Stimulated activated CD4-positive, alpha-beta T cell treated with anti-CD3 and anti-CD28 coated beads, Interleukin-15, amount 100 ng/mL, for 24 hours (primary cell): ENCODE measurements around the gene FNDC3B.
"Not testable (repeated sequence)": the region's sequence is repeated elsewhere in the genome, so short reads cannot be mapped to it uniquely, and the experiment has no call there.

Source experiments
- DNase-seq: peaks from one replicate; pipeline ENCODE4 v3.0.0-alpha.2; 2020

FNDC3B gene

GRCh38 chr3:172352786-172353185 is 313.4 kb downstream of the FNDC3B start:
- no peak for DNase-seq

DNA sequence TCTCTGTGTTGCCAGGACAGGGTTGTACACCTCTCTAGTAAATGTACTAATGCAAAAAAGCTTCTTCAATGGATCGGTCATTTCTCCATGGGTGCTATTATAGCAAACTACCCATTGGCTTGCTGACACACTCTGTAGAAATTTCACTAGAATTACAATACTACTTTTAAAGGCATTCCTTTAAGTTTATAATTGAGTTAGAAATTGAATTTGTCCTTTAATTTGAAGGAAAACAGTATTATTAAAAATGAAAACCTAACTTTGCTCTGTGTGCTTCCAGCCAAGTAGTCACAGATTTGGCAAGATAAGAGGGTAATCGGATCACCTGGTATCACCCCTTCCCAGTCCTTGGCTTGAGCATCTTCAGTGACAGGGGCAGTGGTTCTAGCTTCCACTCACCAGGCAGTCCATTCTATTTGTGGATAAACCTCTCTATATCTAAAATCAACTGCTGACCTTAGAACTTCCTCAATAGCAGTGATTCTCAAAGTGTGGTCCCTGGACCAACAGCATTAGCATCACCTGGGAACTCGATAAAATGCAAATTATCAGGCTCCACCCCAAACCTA is 315.6 kb downstream of the FNDC3B start:
- DNase-seq: no peak

GRCh38 chr3:172355836-172356235 is 316.5 kb downstream of the FNDC3B start:
- no peak for DNase-seq

- no peak for DNase-seq
Measured at GRCh38 chr3:172356427-172356826, 317.0 kb downstream of the FNDC3B start.

GRCh38 chr3:172357850-172358754 is 318.7 kb downstream of the FNDC3B start:
- no peak for DNase-seq

- no peak for DNase-seq
Measured at GRCh38 chr3:172359231-172359630, 319.9 kb downstream of the FNDC3B start.

DNA sequence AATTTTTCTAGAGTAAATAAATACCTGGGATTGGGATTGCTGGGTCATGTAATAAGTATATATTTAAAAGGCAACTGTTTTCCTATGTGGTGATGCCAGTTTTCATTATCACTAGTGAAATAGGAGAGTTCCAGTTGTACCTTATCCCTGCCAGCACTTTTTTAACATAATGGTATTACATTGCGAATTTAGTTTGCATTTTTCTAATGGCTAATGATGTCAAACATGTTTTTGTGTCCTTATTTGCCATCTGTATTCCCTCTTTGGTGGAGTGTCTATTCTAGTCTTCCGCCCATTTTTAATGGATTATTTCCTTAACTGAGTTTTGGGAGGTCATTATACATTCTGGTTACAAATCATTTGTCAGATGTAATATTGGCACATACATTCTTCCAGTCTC is 320.6 kb downstream of the FNDC3B start:
- no peak for DNase-seq

- DNase-seq: no peak
Measured at GRCh38 chr3:172362583-172362982, 323.2 kb downstream of the FNDC3B start.

GRCh38 chr3:172364374-172365027 is 325.1 kb downstream of the FNDC3B start:
- DNase-seq: no peak

GRCh38 chr3:172365028-172365567 is 325.7 kb downstream of the FNDC3B start:
- no peak for DNase-seq

GRCh38 chr3:172367205-172368105 is 328.1 kb downstream of the FNDC3B start:
- no peak for DNase-seq

- DNase-seq: not testable (repeated sequence)
Measured at GRCh38 chr3:172368556-172368955, 329.2 kb downstream of the FNDC3B start.

DNA sequence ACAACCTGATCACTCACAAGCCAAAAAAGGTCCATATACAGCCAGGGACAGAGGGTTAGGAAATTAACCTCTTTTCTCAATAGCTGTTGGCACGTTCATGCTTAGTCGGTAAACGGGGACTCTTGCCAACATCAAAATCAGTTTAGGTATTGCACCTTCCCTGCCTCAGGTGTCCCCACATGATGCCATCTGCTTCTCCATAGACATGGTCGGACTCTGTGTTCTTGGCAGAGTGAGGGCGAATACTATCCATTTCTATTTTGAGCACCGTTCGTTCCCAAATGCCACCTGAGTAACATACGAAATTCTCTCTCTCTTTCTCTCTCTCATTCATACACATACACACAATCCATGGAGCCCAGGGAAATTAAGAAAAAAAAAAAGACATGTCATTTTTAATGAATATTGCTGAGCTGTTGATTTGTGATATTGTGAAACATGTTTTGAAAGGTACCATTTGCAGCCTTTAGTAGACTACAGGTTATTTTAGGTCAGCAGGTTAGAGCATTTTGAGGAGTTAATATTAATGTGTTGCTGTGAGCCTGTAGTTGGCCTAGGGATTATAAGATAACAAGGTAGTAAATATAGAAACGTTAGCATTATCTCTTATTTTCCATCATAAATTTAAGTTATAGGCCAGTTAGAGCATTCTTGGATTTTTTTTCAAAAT is 330.3 kb downstream of the FNDC3B start:
- DNase-seq: no peak

DNA sequence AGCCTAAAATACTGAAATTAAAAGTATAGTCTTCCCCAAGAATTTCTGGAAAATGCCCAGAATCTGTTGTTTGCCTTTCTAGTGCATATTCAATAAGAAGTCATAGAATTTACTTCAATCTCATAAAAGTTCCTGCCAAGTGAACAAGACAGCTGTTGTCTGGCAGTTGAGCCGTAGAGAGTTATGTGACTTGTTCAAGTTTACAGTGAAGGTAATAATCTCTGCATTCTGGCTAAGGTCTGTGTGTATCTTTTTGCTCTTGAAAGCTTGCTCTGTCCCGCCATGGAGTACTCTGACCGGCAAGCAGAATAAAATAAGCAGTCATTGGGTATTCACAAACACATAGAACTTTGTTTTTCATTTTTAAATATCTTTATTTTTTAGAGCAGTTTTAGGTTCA is 331.0 kb downstream of the FNDC3B start:
- DNase-seq: no peak

- no peak for DNase-seq
Measured at GRCh38 chr3:172371544-172371943, 332.2 kb downstream of the FNDC3B start.

- no peak for DNase-seq
Measured at GRCh38 chr3:172372895-172373294, 333.5 kb downstream of the FNDC3B start.

- DNase-seq: no peak
Measured at GRCh38 chr3:172373912-172374311, 334.5 kb downstream of the FNDC3B start.

- DNase-seq: no peak
Measured at GRCh38 chr3:172375206-172375850, 335.9 kb downstream of the FNDC3B start.

GRCh38 chr3:172376402-172376801 is 337.0 kb downstream of the FNDC3B start:
- DNase-seq: no peak

DNA sequence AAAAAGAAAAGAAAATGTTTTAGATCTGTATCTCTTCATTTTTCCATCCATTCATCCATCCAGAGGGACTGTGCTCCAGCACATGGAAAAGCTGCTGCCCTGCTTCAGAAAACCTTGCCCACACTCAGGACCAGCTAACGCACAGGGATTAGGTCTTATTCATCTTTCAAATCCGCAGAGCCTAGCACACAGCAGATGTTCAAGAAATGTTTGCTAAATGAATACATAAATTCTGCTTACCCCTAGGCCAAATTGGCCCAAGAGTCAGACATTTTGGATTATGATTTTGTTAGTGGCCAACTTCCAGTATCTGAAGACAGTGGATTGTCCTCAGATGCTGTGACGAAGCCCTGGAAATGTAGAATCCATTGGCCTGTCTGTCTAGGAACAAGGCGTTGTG is 337.5 kb downstream of the FNDC3B start:
- no peak for DNase-seq

DNA sequence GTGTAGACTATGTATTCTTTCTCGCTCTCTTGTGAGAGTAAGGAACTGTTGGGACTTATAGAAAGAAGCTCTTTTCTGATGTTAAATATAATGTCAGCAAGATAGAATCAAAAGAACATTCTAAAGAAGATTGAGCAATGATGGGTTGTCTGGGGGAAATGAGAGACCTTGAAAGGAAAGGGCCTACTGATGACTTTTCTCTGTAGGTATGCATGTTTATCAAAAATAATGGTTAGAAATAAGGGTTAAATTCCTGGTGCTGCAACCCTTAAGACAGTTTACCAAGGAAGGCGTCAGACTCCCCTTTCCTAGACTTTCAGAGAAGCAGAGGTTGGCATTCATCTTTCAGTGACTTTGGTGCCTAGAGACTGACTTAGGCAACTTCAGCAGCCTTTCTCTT is 339.1 kb downstream of the FNDC3B start:
- DNase-seq: no peak
